Measurements from ENCODE around the gene MAB21L4.

DNA sequence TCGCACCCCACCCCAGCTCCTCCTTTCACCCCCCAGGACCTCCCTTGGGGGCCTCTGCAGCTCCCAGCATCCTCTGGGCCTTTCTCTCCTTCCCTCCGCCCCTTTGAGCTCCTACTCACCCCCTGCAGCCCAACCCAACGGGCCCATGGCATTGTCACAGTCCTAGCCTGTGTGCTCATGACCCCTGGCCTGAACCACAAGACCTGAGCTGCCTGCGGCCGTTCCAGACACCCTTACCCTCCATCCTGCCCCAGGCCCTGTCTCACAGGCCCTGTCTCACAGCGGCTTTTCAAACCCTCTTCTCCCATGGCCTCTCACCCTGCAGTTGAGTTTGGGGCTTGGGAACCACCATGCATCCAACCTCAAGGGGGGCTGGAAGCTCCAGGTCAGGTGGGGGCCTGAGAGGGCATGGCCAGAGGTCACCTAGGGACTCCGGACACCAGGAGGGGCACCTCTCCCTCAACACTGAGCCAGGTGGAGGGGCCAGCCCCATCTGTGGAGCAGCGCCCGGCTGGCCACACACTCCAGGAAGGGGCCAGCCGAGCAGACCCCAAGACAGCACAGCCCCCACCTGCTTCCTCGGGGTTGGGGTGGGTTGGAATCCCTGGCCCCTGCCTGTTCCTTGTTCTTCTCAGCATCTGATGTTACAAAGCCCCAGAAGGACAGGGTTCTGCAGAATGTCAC is 6.9 kb downstream of the MAB21L4 start:
- TF ChIP-seq ZBTB1 (tag by site-specific recombination; IDR thresholded peaks at IDR 0.05), result no peak
- TF ChIP-seq, protein P1, sequence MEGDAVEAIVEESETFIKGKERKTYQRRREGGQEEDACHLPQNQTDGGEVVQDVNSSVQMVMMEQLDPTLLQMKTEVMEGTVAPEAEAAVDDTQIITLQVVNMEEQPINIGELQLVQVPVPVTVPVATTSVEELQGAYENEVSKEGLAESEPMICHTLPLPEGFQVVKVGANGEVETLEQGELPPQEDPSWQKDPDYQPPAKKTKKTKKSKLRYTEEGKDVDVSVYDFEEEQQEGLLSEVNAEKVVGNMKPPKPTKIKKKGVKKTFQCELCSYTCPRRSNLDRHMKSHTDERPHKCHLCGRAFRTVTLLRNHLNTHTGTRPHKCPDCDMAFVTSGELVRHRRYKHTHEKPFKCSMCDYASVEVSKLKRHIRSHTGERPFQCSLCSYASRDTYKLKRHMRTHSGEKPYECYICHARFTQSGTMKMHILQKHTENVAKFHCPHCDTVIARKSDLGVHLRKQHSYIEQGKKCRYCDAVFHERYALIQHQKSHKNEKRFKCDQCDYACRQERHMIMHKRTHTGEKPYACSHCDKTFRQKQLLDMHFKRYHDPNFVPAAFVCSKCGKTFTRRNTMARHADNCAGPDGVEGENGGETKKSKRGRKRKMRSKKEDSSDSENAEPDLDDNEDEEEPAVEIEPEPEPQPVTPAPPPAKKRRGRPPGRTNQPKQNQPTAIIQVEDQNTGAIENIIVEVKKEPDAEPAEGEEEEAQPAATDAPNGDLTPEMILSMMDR (tag by site-specific recombination; IDR thresholded peaks at IDR 0.05), result no peak
- TF ChIP-seq ZNF311 (tag by site-specific recombination; IDR thresholded peaks at IDR 0.05; ENCODE audit: borderline replicate concordance), result no peak
- TF ChIP-seq, protein P2, sequence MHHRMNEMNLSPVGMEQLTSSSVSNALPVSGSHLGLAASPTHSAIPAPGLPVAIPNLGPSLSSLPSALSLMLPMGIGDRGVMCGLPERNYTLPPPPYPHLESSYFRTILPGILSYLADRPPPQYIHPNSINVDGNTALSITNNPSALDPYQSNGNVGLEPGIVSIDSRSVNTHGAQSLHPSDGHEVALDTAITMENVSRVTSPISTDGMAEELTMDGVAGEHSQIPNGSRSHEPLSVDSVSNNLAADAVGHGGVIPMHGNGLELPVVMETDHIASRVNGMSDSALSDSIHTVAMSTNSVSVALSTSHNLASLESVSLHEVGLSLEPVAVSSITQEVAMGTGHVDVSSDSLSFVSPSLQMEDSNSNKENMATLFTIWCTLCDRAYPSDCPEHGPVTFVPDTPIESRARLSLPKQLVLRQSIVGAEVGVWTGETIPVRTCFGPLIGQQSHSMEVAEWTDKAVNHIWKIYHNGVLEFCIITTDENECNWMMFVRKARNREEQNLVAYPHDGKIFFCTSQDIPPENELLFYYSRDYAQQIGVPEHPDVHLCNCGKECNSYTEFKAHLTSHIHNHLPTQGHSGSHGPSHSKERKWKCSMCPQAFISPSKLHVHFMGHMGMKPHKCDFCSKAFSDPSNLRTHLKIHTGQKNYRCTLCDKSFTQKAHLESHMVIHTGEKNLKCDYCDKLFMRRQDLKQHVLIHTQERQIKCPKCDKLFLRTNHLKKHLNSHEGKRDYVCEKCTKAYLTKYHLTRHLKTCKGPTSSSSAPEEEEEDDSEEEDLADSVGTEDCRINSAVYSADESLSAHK (tag by site-specific recombination; IDR thresholded peaks at IDR 0.05), result no peak
- TF ChIP-seq, protein P3, sequence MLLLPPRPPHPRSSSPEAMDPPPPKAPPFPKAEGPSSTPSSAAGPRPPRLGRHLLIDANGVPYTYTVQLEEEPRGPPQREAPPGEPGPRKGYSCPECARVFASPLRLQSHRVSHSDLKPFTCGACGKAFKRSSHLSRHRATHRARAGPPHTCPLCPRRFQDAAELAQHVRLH (tag by site-specific recombination; IDR thresholded peaks at IDR 0.05), result no peak
- TF ChIP-seq ZNF558 (tag by site-specific recombination; IDR thresholded peaks at IDR 0.05), result no peak
- TF ChIP-seq ZNF223 (tag by site-specific recombination; IDR thresholded peaks at IDR 0.05), result no peak
- TF ChIP-seq ZNF48 (tag by site-specific recombination; IDR thresholded peaks at IDR 0.05), result no peak
- no peak for TF ChIP-seq ZNF157 (tag by site-specific recombination; IDR thresholded peaks at IDR 0.05)
- no peak for TF ChIP-seq ZNF140 (tag by site-specific recombination; IDR thresholded peaks at IDR 0.05)
- TF ChIP-seq ZNF837 (tag by site-specific recombination; IDR thresholded peaks at IDR 0.05), result no peak
- no peak for TF ChIP-seq ZNF394 (tag by site-specific recombination; IDR thresholded peaks at IDR 0.05; ENCODE audit: borderline replicate concordance)
- no peak for TF ChIP-seq SALL2 (tag by site-specific recombination; IDR thresholded peaks at IDR 0.05; ENCODE audit: borderline replicate concordance)
- TF ChIP-seq ZNF350 (tag by site-specific recombination; IDR thresholded peaks at IDR 0.05), result no peak
